Pons (tissue), 1 donor: ENCODE data around the gene TRAIP.
"Not testable (repeated sequence)": the region's sequence is repeated elsewhere in the genome, so short reads cannot be mapped to it uniquely, and the experiment has no call there.

ENCODE experiments used
- DNase-seq: peaks from one replicate; pipeline ENCODE4 v3.0.0-alpha.2; 2016; ENCODE audit warnings: low spot score

Gene TRAIP, protein sequence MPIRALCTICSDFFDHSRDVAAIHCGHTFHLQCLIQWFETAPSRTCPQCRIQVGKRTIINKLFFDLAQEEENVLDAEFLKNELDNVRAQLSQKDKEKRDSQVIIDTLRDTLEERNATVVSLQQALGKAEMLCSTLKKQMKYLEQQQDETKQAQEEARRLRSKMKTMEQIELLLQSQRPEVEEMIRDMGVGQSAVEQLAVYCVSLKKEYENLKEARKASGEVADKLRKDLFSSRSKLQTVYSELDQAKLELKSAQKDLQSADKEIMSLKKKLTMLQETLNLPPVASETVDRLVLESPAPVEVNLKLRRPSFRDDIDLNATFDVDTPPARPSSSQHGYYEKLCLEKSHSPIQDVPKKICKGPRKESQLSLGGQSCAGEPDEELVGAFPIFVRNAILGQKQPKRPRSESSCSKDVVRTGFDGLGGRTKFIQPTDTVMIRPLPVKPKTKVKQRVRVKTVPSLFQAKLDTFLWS

DNA sequence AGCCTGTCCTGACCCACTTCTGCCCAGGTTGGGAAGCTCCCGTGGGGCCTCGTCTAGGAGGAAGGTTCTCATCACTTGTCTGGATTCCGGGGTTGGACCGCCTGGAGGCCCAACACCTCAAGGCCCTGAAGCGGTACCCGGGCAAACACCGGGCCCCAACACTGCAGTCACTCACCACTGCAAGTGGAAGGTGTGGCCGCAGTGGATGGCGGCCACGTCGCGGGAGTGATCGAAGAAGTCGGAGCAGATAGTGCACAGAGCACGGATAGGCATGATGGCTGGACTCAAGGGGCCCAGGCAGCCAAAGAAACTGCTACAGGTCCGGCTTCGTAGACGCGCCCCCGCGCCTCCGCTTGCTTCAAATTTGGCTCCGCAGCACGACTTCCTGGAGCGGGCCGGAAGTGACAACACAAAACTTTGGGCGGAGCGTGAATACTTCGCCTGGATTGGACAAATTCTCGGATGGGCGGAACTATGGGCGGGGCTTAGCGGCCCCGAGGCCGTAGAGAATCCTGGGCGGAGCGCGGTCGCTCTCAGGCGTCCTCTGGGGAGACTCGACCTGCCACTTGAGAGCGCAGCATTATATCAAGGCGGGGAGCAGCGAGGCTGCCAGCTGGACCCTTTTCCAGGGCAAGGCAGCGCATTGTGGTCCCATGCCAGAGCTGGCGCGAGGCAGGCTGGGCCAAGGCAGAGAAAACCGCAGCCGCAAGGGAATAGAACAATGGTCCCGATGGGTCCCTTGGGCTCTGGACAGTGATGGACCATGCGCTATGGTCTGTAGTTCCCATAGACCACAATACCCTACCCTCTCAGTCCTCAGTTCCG lies at the start of gene TRAIP:
Gene TRAIP (minus strand): TSS at position 384 of the 825 bp plus-strand sequence. CDS start 111 bp downstream, at position 273.
- peak; percentile 94 for DNase-seq

DNA sequence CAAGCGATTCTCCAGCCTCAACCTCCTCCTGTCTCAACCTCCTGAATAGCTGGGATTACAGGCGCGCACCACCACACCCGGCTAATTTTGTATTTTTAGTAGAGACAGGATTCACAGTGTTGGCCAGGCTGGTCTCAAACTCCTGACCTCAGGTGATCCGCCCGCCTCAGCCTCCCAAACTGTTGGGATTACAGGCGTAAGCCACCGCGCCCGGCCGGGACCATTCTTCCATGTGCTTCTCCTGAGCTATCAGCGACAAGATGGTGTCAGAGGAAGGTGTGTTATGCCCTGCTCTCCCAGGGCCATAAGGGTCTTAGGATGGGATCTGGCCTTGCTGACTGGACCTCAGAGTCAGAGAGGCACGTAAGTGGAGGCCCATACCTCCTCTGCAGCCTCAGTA lies 48.1 kb upstream of the TRAIP start:
- not testable (repeated sequence) for DNase-seq

DNA sequence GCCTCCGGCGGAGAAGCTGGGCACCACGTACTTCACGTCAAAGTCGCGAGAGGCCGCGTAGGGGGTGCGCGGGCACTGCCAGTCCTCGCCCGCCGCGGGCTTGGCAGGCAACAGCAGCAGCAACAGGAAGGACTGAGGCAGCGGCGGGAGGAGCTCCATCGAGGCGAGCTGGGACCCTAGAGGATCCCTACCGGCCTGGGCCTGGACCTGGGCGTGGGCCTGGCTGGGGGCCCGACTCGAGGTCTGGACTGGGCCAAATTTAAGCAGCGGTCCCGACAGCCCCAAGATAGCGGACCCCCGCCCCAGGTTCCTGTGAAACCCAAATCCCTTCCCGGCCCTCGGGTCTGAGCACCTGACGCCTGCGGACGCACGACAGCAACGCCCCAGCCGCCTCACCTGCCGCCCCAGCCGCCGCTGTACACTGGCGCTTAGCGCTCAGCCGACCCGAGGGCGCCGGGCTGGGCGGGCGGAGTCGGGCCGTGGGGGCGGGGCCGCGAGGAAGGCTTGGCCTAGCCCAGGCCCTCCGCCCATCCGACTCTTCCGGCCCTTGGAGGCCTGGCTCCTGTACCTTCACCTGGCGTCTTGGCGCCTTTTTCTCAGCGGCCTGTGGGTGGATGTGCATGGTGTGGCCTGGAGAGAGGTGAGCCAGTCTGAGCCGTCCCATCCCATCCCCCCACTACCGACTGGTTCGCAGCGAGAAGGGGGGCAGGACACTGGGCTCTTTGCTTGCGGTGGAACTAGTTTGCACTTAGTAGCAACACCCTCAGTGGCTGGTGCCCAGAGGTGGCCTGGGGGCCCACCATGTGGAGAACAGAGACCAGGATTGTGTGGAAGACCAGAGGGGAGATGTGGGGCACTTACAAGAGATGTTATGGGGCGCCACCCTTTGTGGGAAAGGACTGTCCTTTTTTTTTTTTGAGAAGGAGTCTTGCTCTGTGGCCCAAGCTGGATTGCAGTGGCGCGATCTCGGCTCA lies 47.4 kb upstream of the TRAIP start, which contains the start of gene MST1R:
Gene MST1R (minus strand): TSS at position 423 of the 974 bp plus-strand sequence. CDS start 264 bp downstream, at position 159.
- DNase-seq: no peak

DNA sequence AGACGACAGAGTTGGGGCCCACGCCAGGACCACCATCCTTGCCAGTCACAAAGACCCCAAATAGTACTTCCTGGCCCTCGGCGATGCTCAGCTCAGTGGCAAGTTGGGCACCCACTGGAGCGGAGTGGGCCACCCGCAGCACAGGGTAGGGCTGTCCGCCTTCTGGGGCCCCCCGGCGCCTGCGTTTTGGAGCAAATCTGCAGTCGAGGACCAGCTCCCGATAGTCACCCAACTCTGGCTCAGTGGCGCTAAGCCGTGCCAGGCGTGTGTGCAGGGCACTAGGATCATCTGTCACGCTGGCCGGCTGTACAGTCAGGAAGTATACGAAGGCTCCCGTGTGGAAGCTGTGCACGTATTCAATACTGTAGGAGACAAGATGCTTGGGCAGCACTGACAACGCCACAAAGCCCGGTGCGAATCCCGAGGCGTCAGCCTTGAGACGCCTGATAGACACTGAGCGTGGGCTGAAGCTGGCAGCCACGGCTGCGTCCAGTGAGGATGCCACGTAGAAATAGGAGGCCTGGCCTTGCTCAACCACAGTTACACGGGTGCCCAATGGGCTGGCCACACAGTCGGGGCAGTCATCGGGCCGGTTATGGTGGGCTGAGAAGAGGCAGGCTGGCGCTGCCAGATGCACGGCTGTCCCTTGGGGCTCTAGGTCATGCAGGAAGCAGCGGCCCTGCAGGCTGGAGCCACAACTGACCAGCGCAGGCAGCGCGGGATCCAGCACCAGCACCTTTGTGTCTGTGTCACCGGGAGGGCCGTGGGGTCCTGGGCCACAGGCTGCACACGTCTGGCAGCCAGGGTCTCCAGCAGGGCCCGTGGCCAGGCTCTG lies 46.4 kb upstream of the TRAIP start:
- DNase-seq: no peak

DNA sequence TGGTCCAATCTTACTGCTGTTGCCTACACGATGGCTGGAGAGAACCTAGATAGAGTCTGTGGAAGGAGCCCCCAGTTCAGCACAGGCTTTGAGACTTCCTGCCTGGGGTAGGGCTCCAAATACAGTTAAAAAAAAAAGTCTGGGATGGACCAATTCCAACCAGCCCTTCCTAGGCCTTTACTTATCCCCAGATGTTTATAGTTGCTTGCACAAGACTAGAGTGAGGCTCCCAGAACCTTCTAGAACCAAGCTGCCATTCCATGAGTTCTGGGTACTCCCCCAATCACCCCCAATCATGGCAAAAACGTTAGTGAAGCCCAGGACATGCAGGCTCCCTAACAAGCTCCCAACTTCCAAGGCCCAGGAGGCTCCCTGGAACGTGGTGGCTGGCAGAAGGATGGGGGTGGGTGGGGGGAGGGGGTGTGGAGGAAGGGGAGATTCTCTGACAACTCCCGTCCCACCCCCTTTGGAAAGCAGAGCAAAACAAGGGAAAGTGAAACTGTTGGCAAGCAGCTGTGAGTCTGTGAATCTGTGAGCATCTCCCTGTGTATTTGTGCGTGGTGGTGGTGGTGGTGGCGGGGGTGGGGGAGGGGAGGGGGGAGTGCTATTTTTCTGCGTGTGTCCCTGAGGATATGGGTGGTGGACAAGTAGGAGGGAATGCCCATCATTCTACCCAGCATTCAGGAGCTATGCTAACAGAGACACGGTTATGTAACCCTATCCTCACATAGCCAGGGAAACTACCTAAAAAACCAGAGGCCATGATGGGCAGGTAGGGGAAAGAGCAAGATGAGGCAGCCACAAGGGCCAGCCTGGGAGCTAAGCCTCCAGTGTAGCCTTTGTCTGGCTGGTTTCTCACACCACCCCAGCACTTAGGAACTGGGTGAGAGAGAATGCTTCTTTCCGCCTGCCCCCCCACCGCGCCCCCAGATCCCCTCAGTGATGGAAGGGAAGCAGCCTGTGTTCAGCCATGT lies 45.3 kb upstream of the TRAIP start:
- no peak for DNase-seq

DNA sequence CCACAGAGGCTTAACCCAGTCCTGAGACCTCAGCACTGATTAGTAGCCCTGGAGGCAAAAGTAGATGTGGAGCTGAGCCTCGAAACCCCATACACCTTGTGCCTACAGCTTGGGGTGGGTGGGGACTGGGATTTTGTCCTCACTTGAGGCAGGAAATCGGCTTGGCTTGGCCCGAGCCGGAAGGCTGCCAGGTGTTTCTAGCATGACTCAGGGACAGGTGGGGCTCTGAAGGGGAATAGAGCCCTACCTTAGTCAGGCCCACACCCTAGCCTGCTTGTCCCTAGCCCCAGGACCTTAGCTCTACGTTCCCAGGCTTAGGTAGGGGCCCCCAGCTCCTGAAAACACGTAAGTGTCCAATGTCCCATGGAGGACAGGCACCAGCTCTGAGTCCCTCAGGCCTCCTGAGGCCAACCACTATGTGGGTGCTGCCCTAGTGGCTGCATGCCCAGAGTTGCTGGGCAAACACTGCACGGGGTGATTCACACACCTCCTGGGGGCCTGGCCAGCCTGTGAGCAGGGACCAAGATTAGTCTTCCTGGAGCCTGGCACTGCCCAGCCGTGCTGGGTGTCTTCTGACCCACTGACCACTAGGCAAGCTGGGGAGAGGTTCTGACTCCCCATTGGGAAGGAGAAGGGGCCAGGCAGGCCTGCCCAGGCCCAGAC lies 44.3 kb upstream of the TRAIP start:
- no peak for DNase-seq

DNA sequence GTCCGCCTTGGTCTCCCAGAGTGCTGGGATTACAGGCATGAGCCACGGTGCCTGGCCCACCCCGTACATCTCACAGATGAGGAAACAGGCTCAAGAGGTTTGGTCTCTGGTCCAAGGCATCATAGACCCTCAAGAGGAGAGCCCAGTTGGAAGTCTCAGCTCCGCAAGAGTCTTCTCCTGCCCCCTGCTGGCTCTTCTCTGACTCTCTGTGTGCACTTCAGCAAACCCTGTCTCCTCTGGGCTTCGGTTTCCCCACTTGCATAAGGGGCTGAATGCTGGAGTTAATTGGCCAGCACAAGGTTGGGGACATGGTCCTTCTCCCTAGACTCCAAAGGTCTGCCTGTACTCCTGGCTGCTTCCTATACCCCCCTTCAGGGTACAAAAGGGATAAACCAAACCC lies 43.5 kb upstream of the TRAIP start:
- no peak for DNase-seq

DNA sequence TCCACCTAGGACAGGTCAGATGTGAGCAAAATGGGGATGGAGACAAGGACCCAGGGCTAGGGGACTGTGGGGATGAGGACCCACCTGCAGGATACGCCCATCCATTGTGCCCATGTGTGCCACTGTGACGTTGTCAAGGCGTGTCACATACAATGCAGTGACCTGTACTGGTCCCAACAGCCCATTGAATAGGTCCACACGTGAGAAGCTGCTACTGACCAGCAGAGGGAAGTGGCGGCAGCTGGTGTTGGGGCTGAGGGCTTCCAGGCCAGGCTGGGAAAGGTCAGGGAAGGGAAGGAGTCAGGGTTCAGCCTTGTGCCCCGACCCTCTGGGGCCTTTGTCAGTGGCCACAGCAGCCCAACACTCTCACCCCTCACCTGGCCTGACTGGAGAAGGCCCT lies 42.6 kb upstream of the TRAIP start:
- DNase-seq: no peak

DNA sequence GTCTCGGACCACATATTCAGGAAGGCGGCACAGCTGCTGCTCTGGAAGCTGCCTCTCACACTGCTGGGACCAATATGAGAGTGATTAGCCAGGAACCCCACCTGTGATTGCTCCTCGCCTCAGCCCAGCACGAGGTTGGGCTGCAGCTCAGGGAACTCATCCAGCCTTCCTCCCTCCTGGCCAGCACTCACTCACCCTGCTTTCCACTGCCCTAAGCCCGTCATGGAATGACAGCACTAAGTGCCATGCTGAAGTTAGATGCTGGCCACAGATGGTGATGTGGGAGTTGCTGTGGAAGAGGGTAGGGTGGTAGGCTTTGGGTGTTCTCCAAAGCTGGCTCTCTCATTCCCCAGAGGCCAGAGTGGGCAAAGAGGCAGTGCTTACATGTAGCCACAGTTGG lies 40.0 kb upstream of the TRAIP start:
- no peak for DNase-seq

DNA sequence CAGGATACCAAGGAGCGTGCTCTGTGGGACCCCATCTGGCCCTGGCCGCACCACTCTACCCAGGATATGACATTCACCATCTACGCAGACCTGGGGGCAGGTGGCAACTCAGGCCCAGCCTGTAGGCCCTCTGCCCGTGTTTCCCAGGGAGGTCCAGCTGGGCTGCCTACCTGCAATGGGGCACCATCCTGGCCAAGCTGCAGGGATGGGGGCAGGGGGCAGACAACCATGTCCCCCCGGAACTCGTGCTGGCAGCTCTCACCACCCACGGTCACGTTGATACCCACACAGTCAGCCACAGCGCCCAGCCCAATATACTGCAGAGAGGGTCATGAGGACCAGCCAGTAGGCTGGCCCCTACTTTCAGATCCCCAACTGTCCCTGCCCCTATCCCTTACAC lies 39.4 kb upstream of the TRAIP start:
- DNase-seq: no peak

DNA sequence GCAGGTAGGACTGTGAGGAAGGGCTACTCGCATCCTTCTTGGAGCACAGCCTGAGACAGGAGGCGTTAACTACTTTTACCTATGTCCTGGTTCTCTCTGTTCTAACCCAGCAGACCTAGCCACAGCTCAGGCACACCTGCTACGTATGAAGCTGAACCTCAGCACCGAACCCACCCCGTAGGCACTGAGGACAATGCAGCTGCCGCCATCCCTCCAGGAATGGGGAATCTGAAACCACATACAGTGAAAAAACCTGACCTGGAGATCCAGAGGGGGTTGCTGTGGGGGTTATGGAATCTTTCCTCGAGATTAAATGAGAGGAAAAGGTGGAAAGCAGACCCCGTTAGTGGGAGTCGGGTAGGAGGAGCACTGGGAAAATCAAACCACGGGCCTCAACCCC lies 32.9 kb upstream of the TRAIP start:
- no peak for DNase-seq

DNA sequence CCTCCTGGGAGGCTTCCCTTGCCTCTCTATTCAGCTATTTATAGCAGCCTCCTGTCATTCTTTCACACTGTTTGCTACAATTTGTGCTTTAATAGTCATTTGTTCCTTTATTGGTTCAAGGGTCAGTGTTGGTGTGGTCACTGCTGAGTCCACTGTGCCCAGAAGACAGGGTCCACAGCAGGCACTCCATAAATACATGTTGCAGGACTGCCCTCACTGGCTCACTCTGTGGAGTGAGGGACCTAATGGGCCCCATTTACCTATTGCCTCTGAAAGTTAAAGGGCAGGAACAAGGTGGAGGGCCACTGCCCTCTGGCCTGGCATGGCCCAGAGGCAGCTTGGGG lies 30.5 kb upstream of the TRAIP start:
- no peak for DNase-seq

DNA sequence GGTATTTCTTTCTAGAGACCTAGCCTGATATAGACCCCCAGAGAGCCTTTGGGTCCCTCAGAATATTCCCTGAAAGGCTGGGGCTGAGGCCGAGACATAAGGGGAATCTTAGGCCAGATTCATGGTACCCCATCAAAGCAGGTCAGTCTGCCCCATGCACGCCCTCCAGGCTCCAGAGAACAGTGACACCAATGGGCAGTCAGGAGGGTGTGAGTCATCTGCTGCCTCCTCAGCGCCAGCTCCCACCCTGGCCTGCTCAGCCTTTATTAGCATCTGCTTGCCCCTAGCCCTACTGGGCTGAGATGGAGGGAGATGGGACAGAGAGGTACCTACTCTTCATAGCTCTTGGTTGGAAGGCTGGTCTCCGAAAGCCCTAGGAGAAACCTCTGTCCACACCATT lies 27.6 kb upstream of the TRAIP start:
- no peak for DNase-seq

DNA sequence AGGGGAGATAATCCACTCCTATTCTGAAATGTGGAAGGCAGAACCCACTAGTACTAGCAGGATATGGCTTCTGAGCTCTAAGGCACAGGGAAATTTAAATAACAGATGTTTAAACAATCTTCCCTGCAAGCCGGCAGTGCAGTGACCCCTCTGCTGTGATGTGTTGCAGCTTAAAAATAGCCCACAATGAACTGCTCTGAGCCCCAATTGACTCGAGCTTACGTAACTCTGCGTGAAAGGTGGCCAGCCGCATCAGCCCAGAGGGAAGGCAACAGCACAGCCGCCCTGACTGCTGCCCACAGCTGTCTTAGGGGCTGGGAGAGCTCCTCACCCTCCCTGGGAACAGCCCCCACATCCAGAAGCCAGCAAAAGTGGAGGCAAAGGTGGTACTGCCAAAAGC lies 25.8 kb upstream of the TRAIP start:
- DNase-seq: no peak

DNA sequence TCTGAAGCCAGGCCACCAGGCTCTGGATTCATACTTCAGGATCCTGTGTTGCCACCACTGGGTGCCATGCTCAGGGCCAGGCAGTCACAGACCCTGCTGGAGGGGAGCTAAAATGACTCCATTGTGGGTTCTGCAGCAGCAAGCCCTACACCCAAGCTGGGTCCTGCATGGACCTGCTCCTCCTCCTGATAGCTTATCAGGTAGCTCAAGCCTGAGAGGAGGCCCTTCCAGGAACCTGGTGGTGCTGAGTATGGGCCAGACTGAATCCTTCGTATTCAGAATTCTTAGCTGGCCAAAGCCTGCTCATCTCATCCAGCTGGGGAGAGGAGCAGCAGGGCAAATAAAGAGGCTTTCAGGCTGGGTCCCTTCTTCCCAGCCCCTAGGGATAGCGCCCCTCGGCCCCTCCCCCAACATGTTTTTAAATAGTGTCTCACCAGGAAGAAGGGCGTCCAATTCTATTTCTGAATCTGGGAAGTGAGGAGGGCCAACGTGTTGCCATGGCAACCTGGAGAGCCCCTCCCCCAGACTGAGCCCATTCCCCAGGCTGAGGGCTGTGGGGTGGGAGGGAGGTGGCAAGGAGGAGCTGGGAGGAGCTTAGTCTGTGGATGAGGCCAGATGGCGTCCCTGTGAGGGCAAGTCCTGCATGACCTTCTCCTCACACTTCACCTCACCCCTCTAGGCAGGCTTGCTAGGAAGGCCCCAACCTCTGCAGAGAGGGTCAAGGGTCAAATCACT lies 24.4 kb upstream of the TRAIP start:
- no peak for DNase-seq

DNA sequence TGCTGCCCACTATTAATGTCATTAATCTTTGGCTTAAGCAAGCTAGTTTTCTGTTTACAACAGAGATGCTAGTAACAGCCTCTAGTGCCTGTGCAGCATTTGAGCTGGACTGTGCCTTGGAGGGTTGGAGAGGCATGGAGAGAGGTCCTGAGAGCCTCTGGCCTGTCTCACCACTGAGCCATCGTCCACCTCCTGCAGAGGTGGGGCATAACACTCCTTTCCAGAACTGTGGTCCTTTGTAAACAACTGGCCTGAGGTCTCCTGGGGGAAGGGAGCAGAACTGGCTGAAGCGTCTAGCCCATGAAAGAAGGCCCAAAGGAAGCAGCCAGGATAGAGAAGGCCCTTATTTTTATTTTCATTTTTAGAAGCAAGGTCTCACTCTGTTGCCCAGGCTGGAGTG lies 23.4 kb upstream of the TRAIP start:
- DNase-seq: no peak

DNA sequence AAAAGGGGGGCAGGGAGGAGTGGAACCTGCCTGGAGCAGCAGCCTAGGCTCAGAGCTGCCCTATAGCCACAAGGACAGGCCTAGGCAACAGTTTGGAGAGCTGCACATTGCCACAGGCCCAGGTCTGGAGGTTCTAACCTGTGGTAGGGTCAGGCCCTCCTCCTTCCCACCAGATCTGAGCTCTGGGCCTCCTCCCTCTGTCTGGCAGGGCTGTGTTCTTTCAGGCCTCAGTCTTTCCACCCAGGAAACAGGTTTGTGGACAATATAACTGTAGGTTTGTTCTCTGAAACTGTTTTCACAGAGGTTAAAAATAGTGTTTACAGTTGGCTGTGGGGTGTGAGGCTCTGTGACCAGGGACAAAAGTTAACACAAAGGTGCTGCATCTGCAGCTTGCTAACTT lies 22.3 kb upstream of the TRAIP start:
- DNase-seq: no peak

DNA sequence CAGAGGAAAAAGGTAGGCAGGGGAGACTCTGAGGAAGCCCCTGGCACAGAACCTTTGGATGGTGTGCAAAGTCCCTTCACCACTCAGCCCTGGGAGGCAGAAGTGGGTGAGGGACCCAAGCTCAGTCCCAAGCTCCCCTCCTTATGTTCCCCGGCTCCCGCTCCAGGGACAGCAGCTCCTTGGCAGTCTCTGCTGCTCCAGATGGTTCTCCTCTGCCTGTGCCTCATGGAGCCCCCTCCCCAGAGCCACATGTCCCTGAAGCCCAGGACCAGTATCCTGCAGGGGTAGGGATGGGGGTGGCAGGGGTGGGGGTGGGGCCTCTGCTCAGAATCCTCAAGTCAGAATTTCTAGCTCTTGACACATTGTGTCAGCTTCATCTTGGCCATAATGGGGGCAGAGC lies 21.4 kb upstream of the TRAIP start:
- no peak for DNase-seq

DNA sequence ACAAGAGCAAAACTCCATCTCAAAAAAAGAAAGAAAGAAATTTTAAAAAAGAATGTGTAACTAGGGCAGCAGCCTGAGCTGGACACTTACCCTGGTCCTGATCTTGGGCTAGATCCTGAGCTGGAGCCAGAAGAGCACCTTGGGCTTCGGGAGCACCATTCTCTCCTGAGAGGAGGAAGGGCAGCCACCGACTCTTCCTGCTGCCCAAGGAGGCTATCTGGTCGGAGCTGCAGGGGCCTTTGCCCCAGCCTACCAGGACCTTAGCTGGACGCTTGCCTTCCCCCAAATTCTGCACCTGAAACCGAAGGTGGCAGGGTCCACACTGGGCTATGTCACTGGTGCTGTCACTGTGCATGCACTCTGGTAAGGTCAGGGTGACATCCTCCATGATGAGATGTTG lies 20.2 kb upstream of the TRAIP start:
- DNase-seq: no peak
